ENCODE measurements around the gene TMF1.

TMF1 gene

DNA sequence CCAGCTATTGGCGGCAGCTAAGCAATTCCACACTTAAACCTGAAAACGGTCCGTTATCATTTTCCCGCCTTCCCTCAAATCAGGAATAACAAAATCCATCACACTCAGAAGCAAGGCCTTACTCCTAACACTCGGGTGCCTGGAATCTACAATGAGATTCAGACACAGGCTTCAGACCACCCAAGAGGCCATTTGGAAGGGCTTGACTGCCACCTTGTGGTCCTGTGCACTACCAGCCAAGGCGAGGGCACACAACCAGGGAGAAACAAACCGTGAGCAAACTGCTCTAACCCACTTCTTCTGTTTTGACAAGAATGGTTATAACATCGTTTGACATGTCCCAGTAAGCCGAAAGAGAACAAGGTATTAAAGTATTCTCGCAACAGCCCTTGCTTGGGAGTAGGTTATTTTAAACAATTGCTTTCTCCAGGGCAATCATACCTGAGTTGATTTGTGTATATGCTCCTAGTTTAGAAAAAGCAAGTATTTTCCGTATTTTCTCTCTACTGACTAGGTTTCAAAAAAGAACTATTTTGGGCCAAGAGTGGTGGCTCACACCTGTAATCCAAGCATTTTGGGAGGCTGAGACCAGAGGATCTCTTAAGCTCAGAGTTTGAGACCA, 79.7 kb downstream of the TMF1 start:
- no peak for DNase-seq
